ENCODE measurements around the gene MYH2.

DNA sequence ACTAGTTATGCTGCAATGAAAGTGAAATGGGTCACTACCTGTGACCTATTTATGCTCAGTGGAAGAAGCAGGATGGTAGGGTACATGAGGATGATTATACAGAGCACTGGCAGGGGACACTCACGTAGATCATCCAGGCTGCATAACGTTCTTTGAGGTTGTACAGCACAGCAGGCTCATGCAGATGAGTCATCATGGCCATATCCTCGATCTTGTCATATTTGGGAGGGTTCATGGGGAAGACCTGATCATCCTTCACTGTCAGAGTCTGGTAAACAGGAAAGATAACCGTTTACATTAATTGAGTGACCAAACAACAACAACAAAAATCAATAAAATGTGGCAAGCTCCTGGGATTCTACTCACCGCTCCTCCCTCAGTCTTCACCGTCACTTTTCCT, 2.1 kb downstream of the MYH2 start:
- TF ChIP-seq POLR2AphosphoS5 (IDR thresholded peaks at IDR 0.05; ENCODE audit: low read depth, low read length) (no peak), TAF1 (IDR thresholded peaks at IDR 0.05; ENCODE audit: borderline replicate concordance, insufficient read depth, low read length) (no peak)

Measured in PFSK-1 (cell line).